GM21360 (cell line): Measurements from ENCODE around the gene S1PR5.

Source experiments
- ATAC-seq: cut with Tn5 transposase; IDR thresholded peaks from one replicate; pipeline ENCODE4 v1.9.1; 2021; ENCODE audit warnings: mild to moderate bottlenecking, moderate library complexity; ENCODE audit not compliant: unreplicated experiment

Gene S1PR5

GRCh38 chr19:10473192-10473591 lies 44.1 kb downstream of the S1PR5 start:
- ATAC-seq: no peak

GRCh38 chr19:10471909-10472308 lies 45.3 kb downstream of the S1PR5 start:
- no peak for ATAC-seq

- no peak for ATAC-seq
Measured at GRCh38 chr19:10468133-10468532, 49.1 kb downstream of the S1PR5 start.

GRCh38 chr19:10467104-10467706 lies 50.0 kb downstream of the S1PR5 start:
- no peak for ATAC-seq

GRCh38 chr19:10464456-10464855 lies 52.8 kb downstream of the S1PR5 start:
- no peak for ATAC-seq
